Stimulated activated CD4-positive, alpha-beta T cell treated with anti-CD3 and anti-CD28 coated beads, Interleukin-12 subunit alpha, Interleukin-12 subunit beta, amount 100 ng/mL, for 48 hours (primary cell): Measurements from ENCODE around the gene ZNF281.

ENCODE experiments used
- DNase-seq, 3 donors: peaks; one replicate each; pipeline ENCODE4 v3.0.0-alpha.2; 2020; ENCODE audit warnings: low read depth in 2 of 3, low spot score in 1 of 3

Gene ZNF281

DNA sequence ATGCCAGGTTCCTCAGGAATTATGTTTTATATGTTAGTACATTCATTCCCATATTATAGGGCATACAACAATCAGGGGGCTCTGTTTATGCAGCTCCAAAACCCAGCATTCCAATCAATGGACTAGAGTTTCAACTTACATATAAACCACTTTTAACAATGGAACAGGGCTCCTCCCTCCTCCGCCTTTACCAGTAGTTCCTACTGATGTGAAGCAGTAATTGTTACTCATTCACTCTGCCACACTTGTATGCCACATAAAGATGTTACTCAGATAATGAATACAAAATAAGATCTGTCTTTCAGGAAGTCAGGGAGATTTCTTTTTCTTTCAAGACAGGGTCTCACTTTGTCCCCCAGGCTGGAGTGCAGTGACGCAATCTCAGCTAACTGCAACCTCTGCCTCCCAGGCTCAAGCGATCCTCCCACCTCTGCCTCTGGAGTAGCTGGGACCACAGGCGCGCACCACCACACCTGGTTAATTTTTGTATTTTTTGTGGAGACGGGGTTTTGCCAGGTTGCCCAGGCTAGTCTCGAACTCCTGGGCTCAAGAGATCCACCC lies 17.1 kb downstream of the ZNF281 start:
- no peak for DNase-seq

DNA sequence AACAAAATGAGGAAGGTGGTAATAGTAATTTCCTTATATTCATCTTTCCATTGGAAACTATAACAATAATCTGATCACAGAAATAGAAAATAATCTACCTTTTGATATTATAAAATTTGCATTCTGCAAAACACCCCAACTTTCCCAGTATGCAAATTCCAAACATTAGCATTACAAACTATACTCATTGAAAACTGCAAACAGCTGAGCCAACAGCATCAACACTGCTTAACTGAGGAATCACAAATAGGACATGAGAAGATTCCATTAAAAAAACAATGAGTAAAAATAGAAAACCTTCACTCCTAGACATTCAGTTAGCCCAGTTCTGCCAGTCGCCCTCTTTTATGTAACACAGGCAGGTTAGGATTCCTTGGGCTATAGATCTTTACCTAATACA lies 18.1 kb downstream of the ZNF281 start:
- no peak for DNase-seq

- no peak for DNase-seq
These were observed 21.0 kb downstream of the ZNF281 start for GRCh38 chr1:200388791-200389190.

- DNase-seq: no peak
These were observed 23.4 kb downstream of the ZNF281 start for GRCh38 chr1:200386416-200386815.

DNA sequence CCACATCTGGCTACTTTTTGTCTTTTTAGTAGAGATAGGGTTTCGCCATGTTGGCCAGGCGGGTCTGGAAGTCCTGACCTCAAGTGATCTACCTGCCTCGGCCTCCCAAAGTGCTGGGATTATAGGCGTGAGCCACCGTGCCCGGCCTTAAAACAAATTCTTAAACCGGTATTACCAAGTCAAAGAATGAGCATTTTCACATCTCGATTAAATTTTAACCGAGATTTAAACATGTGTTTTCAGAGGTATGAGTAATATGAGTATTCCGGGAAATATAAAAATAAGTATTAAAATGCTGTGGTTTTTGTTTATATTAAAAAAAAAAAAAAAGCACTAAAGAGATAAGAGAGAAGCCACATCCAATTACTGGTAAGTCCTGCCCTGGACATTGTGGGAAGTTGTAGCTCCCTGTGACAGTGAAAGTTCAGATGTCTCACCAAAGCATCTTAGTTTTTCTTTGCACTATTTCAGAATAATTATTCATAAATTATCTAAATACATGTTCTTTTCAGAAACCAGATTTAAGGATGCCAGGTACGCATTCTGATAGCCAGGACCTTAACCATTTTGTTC lies 24.9 kb downstream of the ZNF281 start:
- DNase-seq: no peak

GRCh38 chr1:200381256-200381984 lies 28.4 kb downstream of the ZNF281 start:
- DNase-seq: no peak

DNA sequence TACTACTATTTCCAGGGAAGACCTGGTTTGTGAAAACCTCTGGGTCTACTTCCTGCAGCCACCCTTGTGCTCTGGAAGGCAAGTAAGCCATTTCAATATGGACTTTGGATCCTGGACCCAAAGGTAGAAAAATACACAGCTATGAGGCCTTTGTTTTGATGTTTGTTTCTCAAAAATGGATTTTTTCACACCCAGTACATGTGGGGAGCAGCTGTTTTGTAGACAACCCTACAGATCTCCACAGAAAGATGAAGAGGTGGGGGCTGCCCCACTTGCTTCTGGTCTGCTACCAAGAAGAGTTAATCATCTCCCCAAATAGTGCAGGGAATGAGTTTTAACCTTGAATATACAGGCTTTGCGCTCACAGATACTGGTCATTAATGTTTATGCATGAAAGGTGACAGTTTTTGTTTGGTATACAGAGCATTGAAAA lies 29.2 kb downstream of the ZNF281 start:
- DNase-seq: no peak

DNA sequence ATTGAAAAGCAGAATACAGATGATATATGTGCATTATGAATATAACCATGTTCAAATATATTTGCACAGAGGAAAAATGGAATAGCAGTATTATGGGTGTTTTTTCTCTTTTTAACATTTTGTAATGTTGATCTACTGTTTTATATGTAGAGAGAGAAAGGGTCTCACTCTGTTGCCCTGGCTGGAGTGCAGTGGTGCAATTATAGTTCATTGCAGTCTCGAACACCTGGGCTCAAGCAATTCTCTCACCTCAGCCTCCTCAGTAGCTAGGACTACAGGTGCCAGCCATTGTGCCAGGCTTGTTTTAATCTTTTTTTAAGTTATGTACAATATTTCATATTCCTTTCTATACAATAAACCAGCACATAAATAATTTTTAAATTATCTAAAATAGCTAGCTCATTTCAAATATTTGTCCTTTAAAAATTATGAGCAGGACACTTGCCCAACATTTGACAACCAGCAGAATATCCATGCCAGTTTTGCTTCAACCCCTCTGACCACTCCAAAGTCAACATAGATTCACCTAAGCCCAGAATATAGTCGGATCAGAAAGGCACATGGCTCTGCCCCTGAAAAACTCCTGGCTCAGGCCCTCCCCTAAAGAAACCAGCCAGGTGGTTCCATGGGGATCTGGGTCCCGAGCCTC lies 29.8 kb downstream of the ZNF281 start:
- DNase-seq: no peak

DNA sequence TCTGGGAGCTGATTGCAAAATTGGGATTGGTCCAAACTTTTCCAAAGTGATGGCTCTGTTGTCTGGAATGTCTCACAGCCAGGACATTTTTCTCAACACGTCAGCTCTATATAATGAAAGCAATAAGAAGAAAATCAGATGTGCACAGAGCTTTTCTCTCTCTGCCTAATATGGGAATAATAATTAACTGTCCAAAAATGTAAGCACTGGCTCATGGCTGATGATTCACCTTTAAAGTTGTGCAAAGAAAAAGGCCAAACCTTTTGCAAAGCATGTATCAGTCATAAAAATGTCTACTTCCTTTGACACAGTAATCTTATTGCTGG lies 30.4 kb downstream of the ZNF281 start:
- no peak for DNase-seq

GRCh38 chr1:200378096-200378495 lies 31.7 kb downstream of the ZNF281 start:
- no peak for DNase-seq

DNA sequence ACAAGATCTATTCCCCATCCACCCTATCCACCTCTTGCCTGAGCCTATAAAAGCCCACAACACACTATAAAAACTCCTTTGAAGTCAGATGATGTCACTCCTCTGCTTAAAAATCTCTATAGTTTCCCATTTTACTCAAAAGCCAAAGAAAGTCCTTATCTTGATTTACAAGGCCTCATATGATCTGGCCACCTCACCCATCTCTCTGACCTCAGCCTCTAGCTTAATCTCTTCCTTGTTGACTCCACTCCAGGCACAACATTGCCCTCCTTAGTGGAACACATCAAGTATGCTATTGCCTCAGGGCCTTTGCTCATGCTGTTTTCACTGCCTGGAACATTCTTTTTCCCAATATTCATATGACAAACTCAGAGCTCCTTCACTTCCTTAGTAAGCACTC lies 33.3 kb downstream of the ZNF281 start:
- no peak for DNase-seq

DNA sequence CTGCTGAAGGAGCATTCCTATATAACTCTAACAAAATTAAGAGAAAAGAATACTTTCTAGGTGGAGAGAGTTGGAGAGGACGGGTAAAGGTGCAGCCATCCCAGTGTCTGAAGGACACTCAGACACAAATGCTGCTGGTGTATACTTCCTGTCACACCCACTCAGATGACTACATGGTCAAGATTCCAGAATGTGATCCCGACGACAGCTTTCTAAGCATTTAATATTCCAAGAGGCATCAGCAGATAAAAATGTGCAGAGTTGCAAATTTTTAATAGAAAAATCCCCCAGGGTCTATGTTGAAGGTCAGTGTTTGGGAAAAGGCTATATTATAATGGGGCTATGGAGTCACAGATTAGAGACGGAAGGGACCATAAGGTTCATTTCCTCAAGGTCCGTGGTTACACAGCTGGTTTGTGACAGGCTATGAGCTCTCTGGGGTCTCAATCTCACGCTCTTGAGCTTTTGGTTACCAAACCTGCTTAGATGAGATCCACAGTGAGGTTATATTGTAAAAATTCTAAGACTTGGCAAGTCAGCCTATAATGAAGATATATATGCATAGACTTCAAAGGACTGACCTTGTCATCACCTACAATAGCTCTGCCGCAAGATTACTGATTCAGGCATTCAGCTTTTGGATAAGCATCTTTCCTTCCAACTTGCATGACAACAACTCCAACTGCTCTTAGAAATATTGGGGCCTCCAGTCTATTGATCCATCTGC lies 35.1 kb downstream of the ZNF281 start:
- no peak for DNase-seq

DNA sequence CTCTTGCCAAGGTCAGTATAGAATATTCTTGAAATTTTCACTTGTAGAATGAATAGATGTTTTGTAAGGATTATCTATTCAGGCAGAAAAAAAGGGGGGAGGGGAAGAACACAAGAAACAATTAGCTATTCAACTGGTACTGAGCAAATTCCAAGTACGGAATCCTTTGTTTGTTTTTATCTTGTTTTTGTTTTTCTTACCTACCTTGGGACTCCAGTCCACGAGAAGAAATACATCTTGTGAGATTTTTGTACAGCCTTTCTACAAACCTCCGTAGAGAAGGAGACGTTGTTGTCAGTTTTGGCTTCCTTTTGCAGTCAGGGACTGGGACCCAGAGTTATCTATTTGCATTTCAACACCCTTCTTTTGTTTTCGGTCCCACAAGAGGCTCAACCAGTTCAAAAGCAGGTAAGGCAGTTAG lies 36.0 kb downstream of the ZNF281 start:
- no peak for DNase-seq

DNA sequence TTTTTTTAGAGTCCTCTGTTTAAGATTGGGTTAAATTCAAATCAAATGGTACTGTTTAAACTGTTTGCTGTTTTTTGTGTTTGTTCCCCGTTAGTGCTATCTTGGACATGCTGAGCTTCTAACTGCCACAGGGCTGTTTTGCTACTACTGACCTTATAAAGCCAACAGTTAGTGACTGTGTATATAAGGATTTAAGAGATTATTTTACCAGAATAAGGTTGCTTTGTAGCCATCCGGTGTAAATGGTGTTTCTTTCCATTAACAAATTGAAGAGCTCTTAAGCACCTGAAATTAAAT lies 37.0 kb downstream of the ZNF281 start:
- no peak for DNase-seq

- no peak for DNase-seq
These were observed 37.5 kb downstream of the ZNF281 start for GRCh38 chr1:200372095-200372884.

DNA sequence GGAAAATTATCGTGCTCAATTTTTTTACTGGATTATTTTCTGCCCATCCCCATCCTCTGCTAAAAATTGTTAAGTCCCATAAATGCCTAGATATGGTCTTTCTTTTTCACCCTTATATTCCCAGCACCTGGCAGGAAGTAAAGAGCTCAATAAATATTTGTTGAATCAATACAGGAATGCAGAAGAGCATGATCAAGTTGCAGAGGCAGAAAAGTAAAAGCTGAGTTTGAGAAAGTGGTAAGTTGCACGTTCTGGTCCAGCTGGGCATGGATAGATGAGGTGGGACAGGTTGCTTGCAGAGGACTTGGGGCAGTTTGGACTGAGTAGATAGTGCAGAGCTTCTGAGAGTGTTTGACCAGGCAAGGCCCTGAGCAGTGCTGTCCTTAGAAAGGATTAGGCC lies 40.1 kb downstream of the ZNF281 start:
- no peak for DNase-seq

DNA sequence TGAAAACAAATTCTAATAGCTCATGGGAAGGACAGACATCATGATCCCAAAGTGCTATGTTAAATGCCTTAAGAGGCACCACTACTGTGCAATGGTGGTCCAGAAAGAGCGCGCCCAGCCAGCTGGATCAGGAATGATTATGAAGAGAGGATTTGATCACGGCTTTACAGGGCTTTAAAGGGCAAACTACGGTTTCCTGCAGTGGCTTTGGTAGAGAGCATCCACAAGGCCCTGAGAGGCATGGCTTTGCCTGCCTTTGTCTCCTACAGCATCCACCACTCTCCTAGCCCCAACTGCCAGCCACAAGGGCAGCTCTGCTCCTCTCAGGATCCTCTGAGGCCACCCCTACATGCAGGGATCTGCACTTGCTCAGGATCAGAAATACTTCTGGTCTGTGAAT lies 40.7 kb downstream of the ZNF281 start:
- no peak for DNase-seq

GRCh38 chr1:200368556-200368955 lies 41.3 kb downstream of the ZNF281 start:
- DNase-seq: no peak

DNA sequence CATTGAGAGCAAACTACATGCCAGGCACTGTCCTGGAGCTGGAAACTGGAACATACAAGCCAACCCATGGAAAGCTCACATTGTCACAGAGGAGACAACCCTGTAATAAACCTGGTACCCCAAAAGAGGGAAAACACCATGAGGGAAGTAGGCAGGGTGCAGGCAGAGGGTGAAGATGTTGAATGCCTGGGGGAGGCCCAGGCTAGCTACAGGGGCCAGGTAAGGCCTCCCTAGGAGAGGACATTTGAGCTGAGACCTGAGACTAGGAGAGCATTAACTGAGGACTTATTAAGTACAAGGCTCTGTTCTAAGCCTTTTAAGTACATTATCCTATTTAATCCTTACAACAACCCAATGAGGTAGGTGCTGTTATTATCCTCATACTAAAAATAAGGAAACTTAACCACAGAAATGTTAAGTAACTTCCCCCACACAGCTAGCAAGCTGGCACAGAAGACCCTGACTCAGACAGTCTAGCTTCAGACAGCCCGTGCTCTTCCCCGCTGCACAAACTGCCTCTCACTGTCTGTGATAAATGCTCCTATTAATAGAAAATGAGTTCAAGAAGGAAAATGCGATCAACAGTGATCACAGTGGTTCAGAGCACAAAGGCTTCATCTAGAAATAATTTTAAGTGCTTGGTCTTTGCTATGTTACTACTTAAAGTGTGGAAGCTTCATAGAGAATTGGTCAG lies 41.8 kb downstream of the ZNF281 start:
- DNase-seq: no peak

- no peak for DNase-seq
These were observed 43.1 kb downstream of the ZNF281 start for GRCh38 chr1:200366577-200367253.
